BE2C (cell line): ENCODE results near the gene CCDC88B.
A peak's percentile ranks its signal among the peaks of the same experiment; 100 is the strongest.

Source experiments
- DNase-seq: peaks from one replicate; pipeline ENCODE4 v3.0.0-alpha.2; 2020
- H3K27me3 ChIP-seq: fragments of 250-450 bp; sonication (Bioruptor Pico); 2 replicates; pipeline ENCODE4 v1.5.1; 2020; ENCODE audit warnings: mild to moderate bottlenecking
- H3K36me3 ChIP-seq: fragments of 250-450 bp; sonication (Bioruptor Pico); 2 replicates; pipeline ENCODE4 v1.5.1; 2020; ENCODE audit warnings: mild to moderate bottlenecking
- H3K4me1 ChIP-seq: fragments of 250-450 bp; sonication (Bioruptor Pico); 2 replicates; pipeline ENCODE4 v1.5.1; 2020
- H3K4me3 ChIP-seq: 2 replicates; pipeline ENCODE4 v1.5.1; 2011; ENCODE audit warnings: low read depth, low read length
- H3K9me3 ChIP-seq: fragments of 250-450 bp; sonication (Bioruptor Pico); 2 replicates; pipeline ENCODE4 v1.5.1; 2020
- CTCF ChIP-seq: IDR thresholded peaks from 2 replicates; pipeline ENCODE4 v1.5.1; 2012; ENCODE audit warnings: mild to moderate bottlenecking, low read depth, low read length

Gene CCDC88B

GRCh38 chr11:64382047-64382446, 42.0 kb downstream of the CCDC88B start:
- Histone ChIP-seq H3K9me3 (no peaks in the 10 kb centered on the region), H3K27me3 (no peaks in the 10 kb centered on the region), H3K4me1 (peaks cover 3% of the 10 kb centered on the region; the same call in 1 of the 2 replicates), H3K4me3 (no peak overlapping the region), H3K36me3 (no peaks in the 10 kb centered on the region)
- TF ChIP-seq CTCF, result no peak
- no peak for DNase-seq

- Histone ChIP-seq H3K4me1 (peaks cover 3% of the 10 kb centered on the region; the same call in 1 of the 2 replicates), H3K36me3 (no peaks in the 10 kb centered on the region), H3K9me3 (no peaks in the 10 kb centered on the region), H3K4me3 (no peak overlapping the region), H3K27me3 (no peaks in the 10 kb centered on the region)
- DNase-seq, result no peak
- TF ChIP-seq CTCF, result no peak
Observed at GRCh38 chr11:64382586-64382985, 42.6 kb downstream of the CCDC88B start.

GRCh38 chr11:64383580-64383979, 43.6 kb downstream of the CCDC88B start:
- H3K36me3 ChIP-seq, result no peaks in the 10 kb centered on the region
- no peak for TF ChIP-seq CTCF
- H3K9me3 ChIP-seq, result no peaks in the 10 kb centered on the region
- H3K4me1 ChIP-seq, result 0 out of 2 replicates have a peak, but pooled peaks cover under 1% of the 10 kb centered on the region
- DNase-seq, result no peak
- H3K27me3 ChIP-seq, result no peaks in the 10 kb centered on the region
- H3K4me3 ChIP-seq, result no peak overlapping the region

- no peak overlapping the region for H3K4me3 ChIP-seq
- DNase-seq, result no peak
Observed at GRCh38 chr11:64384028-64384737, 44.2 kb downstream of the CCDC88B start.

GRCh38 chr11:64384981-64385944, 45.3 kb downstream of the CCDC88B start:
- DNase-seq, result peak; percentile 34
- Histone ChIP-seq H3K4me3 (no peak overlapping the region), H3K27me3 (no peaks in the 10 kb centered on the region), H3K36me3 (no peaks in the 10 kb centered on the region), H3K9me3 (no peaks in the 10 kb centered on the region), H3K4me1 (no peaks in the 10 kb centered on the region)
- TF ChIP-seq CTCF, result 0 out of 2 replicates have a peak, but pooled peaks have one; percentile 7

More at GRCh38 chr11:64384028-64384737, 44.2 kb downstream of the CCDC88B start:
- no peaks in the 10 kb centered on the region for H3K27me3 ChIP-seq
- H3K4me1 ChIP-seq, result no peaks in the 10 kb centered on the region
- H3K36me3 ChIP-seq, result no peaks in the 10 kb centered on the region
- TF ChIP-seq CTCF, result no peak
- no peaks in the 10 kb centered on the region for H3K9me3 ChIP-seq
